Measurements from ENCODE around the gene PCMT1.
"Not testable (repeated sequence)": the region's sequence is repeated elsewhere in the genome, so short reads cannot be mapped to it uniquely, and the experiment has no call there.

Gene PCMT1

GRCh38 chr6:149852180-149852579 lies 102.6 kb downstream of the PCMT1 start:
- POLR2A ChIA-PET, result no interaction called here
- CTCF ChIA-PET, result interaction anchor here (0.8 to 2.5 kb wide), 2 partner anchors 13 to 17 kb away, joined by 3 to 8 read pairs; no protein-coding TSS in a partner anchor
- TF ChIP-seq CTCF (IDR thresholded peaks at IDR 0.05; ENCODE audit: insufficient read depth, low read length, missing control alignments), result no peak
- DNase-seq (ENCODE audit: low read depth, low spot score), result no peak
- no peak overlapping the region for H3K4me3 ChIP-seq (ENCODE audit: low read depth, low read length)

GRCh38 chr6:149852881-149853280 lies 103.3 kb downstream of the PCMT1 start:
- no peak for DNase-seq (ENCODE audit: low read depth, low spot score)
- no peak overlapping the region for H3K4me3 ChIP-seq (ENCODE audit: low read depth, low read length)
- CTCF ChIA-PET, result interaction anchor here (0.8 to 1.2 kb wide), 3 partner anchors 12 to 18 kb away, joined by 3 to 5 read pairs (median 3); no protein-coding TSS in a partner anchor
- POLR2A ChIA-PET, result no interaction called here
- TF ChIP-seq CTCF (IDR thresholded peaks at IDR 0.05; ENCODE audit: insufficient read depth, low read length, missing control alignments), result no peak

GRCh38 chr6:149854017-149854416 lies 104.5 kb downstream of the PCMT1 start:
- CTCF ChIA-PET, result interaction anchor here (0.9 to 1.6 kb wide), 6 partner anchors 8 to 20 kb away, joined by 3 to 9 read pairs (median 4); no protein-coding TSS in a partner anchor
- POLR2A ChIA-PET, result interaction anchor here (1.4 kb wide), 1 partner anchor 14 kb away, joined by 6 read pairs; no protein-coding TSS in a partner anchor
- not testable (repeated sequence) for DNase-seq (ENCODE audit: low read depth, low spot score); H3K4me3 ChIP-seq (ENCODE audit: low read depth, low read length)

- no peak for DNase-seq (ENCODE audit: low read depth, low spot score)
- H3K4me3 ChIP-seq (ENCODE audit: low read depth, low read length), result no peak overlapping the region; the same call in 1 of the 2 replicates
- ChIA-PET POLR2A (interaction anchor here (1.4 kb wide), 1 partner anchor 14 kb away, joined by 6 read pairs; no protein-coding TSS in a partner anchor), CTCF (interaction anchor here (0.9 to 1.6 kb wide), 5 partner anchors 9 to 20 kb away, joined by 3 to 9 read pairs (median 5); no protein-coding TSS in a partner anchor)
- no peak for TF ChIP-seq CTCF (IDR thresholded peaks at IDR 0.05; ENCODE audit: insufficient read depth, low read length, missing control alignments)
These were observed 105.0 kb downstream of the PCMT1 start for GRCh38 chr6:149854532-149854931.

- POLR2A ChIA-PET, result interaction anchor here (1.4 kb wide), 1 partner anchor 15 kb away, joined by 6 read pairs; no protein-coding TSS in a partner anchor
These were observed 105.6 kb downstream of the PCMT1 start for GRCh38 chr6:149855040-149855654.

GRCh38 chr6:149855741-149856140 lies 106.2 kb downstream of the PCMT1 start:
- DNase-seq (ENCODE audit: low read depth, low spot score), result no peak
- no peak for TF ChIP-seq CTCF (IDR thresholded peaks at IDR 0.05; ENCODE audit: insufficient read depth, low read length, missing control alignments)
- ChIA-PET POLR2A (no interaction called here), CTCF (interaction anchor here (0.9 to 1.9 kb wide), 3 partner anchors 9 to 22 kb away, joined by 3 to 10 read pairs (median 4); no protein-coding TSS in a partner anchor)
- peak overlapping the region; percentile 59 for H3K4me3 ChIP-seq (ENCODE audit: low read depth, low read length)

More at GRCh38 chr6:149855040-149855654, 105.6 kb downstream of the PCMT1 start:
- CTCF ChIA-PET, result interaction anchor here (1.4 to 1.6 kb wide), 2 partner anchors 15 to 20 kb away, joined by 5 to 9 read pairs; no protein-coding TSS in a partner anchor
- peak overlapping the region; percentile 59 for H3K4me3 ChIP-seq (ENCODE audit: low read depth, low read length)
- peak; percentile 77 for DNase-seq (ENCODE audit: low read depth, low spot score)
- TF ChIP-seq CTCF (IDR thresholded peaks at IDR 0.05; ENCODE audit: insufficient read depth, low read length, missing control alignments), result no peak

Data from AG04449 (cell line).